Gastrocnemius medialis (tissue), 4 donors: Measurements from ENCODE around the gene SWT1. TPM values are rescaled to one million over a fixed set of nuclear protein-coding genes. Genes with fewer than 3 reads are reported as not detected.
A peak's percentile ranks its signal among the peaks of the same experiment; 100 is the strongest.

ENCODE experiments used
- ATAC-seq, 2 donors: fragments of 150-250 bp; one replicate each; pipeline ENCODE4 v1.9.1; 2016
- DNase-seq, 2 donors: peaks; one replicate each; pipeline ENCODE4 v3.0.0-alpha.2; 2019
- H3K27ac ChIP-seq, 4 donors: fragments of 200-600 bp; sonication (generic); 1 replicate in 1 of 4; 2 replicates in 3 of 4; pipeline ENCODE4 v1.5.1; 2016 to 2018; ENCODE audit warnings: mild to moderate bottlenecking in 2 of 4, moderate library complexity in 1 of 4
- H3K27me3 ChIP-seq, 3 donors: fragments of 200-600 bp; sonication (generic) in 2 of 3; 1 replicate in 1 of 3; 2 replicates in 2 of 3; pipeline versions ENCODE4 v1.5.1 to v1.6.0; 2016 to 2019; ENCODE audit warnings: mild to moderate bottlenecking in 1 of 3, moderate library complexity in 1 of 3
- H3K36me3 ChIP-seq, 2 donors: fragments of 200-600 bp; sonication (generic) in 1 of 2; one replicate each; pipeline ENCODE4 v1.5.1; 2017 to 2018
- H3K4me1 ChIP-seq, 2 donors: fragments of 200-600 bp; sonication (generic) in 1 of 2; one replicate each; pipeline ENCODE4 v1.5.1; 2016 to 2017; ENCODE audit warnings: mild to moderate bottlenecking in 2 of 2
- H3K4me3 ChIP-seq, 4 donors: fragments of 200-600 bp; sonication (generic) in 3 of 4; 1 replicate in 1 of 4; 2 replicates in 3 of 4; pipeline ENCODE4 v1.5.1; 2016 to 2019; ENCODE audit warnings: mild to moderate bottlenecking in 2 of 4
- H3K9me3 ChIP-seq, 3 donors: fragments of 200-600 bp; sonication (generic) in 2 of 3; 1 replicate in 1 of 3; 2 replicates in 2 of 3; pipeline ENCODE4 v1.5.1; 2016 to 2019
- CTCF ChIP-seq, 5 experiments: fragments of 450-650 bp in 3 of 5; fragments of 200-600 bp in 2 of 5; sonication (generic) in 2 of 5; IDR thresholded peaks in 4 of 5; conservative IDR thresholded peaks in 1 of 5; 1 replicate in 4 of 5; 2 replicates in 1 of 5; pipeline ENCODE4 v1.5.1; 2016 to 2019; ENCODE audit warnings: antibody characterized with exemption in 5 of 5, mild to moderate bottlenecking in 3 of 5, moderate library complexity in 3 of 5
- POLR2A ChIP-seq, 2 donors: fragments of 450-650 bp; IDR thresholded peaks; one replicate each; pipeline ENCODE4 v1.6.1; 2017; ENCODE audit warnings: antibody characterized with exemption in 2 of 2, mild to moderate bottlenecking in 2 of 2, moderate library complexity in 2 of 2
- in situ Hi-C, 4 donors: fragments of 200-750 bp; cut with MboI; loops; one replicate each; pipeline versions ENCODE4 v1.15.0 to v1.8.0; 2017; ENCODE audit warnings: low sequenced_read_pairs in 4 of 4
- intact Hi-C: fragments of 100-400 bp; cut with DNase I; formaldehyde crosslinking; loops from one replicate; pipeline ENCODE4 v1.15.1; 2023; ENCODE audit warnings: low total_unique reads
- total RNA-seq, 4 donors: library from RNA; depleted of rRNA; stranded (reverse); fragments of >200 nt; gene quantifications; one replicate each; pipeline versions ENCODE4 v1.1.0 to v1.2.3, GENCODE V29; 2016

SWT1 gene
- total RNA-seq, 4 donors from 2014 or later, result 3.4 to 6.2 (median 4.6) TPM

GRCh38 chr1:185309566-185309965 lies 152.6 kb downstream of the SWT1 start:
- DNase-seq (no peak), ATAC-seq (no peak)
- Histone ChIP-seq H3K27me3 (no peaks in the 10 kb centered on the region), H3K36me3 (peaks cover 0 to 59% of the 10 kb centered on the region in 2 donors), H3K4me1 (peaks cover 22 to 33% of the 10 kb centered on the region in 2 donors), H3K4me3 (no peak overlapping the region), H3K27ac (no peak overlapping the region), H3K9me3 (no peaks in the 10 kb centered on the region)
- TF ChIP-seq POLR2A (IDR thresholded peaks at IDR 0.05), result no peak
- in situ Hi-C loops (loop anchor here in 1 of 4 donors (25.0 kb wide), 1 partner anchor 1053 kb away; no protein-coding TSS in a partner anchor), intact Hi-C loops (no loop called here)

- Histone ChIP-seq H3K27ac (no peak overlapping the region), H3K9me3 (no peaks in the 10 kb centered on the region), H3K36me3 (peaks cover 0 to 39% of the 10 kb centered on the region in 2 donors), H3K27me3 (no peaks in the 10 kb centered on the region), H3K4me1 (peaks cover 36 to 45% of the 10 kb centered on the region in 2 donors), H3K4me3 (no peak overlapping the region)
- intact Hi-C loops, result loop anchor here (10.0 kb wide), 2 partner anchors 363 to 557 kb away; partner anchors contain the start of gene EDEM3
- ATAC-seq, result no peak
- no peak for DNase-seq
- no peak for TF ChIP-seq CTCF (IDR thresholded peaks at IDR 0.05 in 4 of 5, conservative IDR thresholded peaks at IDR 0.05 in 1 of 5)
- no peak for TF ChIP-seq POLR2A (IDR thresholded peaks at IDR 0.05)
- in situ Hi-C loops, result loop anchor here in 2 of 4 donors (10.0 to 25.0 kb wide), 2 partner anchors 157 to 1051 kb away; partner anchors contain the start of genes SWT1 (in 1 of the 2) and TRMT1L (in 1 of the 2)
These were observed 154.7 kb downstream of the SWT1 start for GRCh38 chr1:185311589-185312225.

GRCh38 chr1:185312361-185313138 lies 155.6 kb downstream of the SWT1 start:
- Histone ChIP-seq H3K36me3 (peaks cover 0 to 30% of the 10 kb centered on the region in 2 donors), H3K4me1 (peaks cover 36 to 45% of the 10 kb centered on the region in 2 donors), H3K27me3 (no peaks in the 10 kb centered on the region), H3K4me3 (no peak overlapping the region), H3K9me3 (no peaks in the 10 kb centered on the region), H3K27ac (no peak overlapping the region)
- ATAC-seq, result no peak
- intact Hi-C loops (loop anchor here (10.0 kb wide), 2 partner anchors 362 to 558 kb away; partner anchors contain the start of gene EDEM3), in situ Hi-C loops (loop anchor here in 2 of 4 donors (10.0 to 25.0 kb wide), 2 partner anchors 158 to 1050 kb away; partner anchors contain the start of genes SWT1 (in 1 of the 2) and TRMT1L (in 1 of the 2))
- TF ChIP-seq CTCF (IDR thresholded peaks at IDR 0.05 in 4 of 5, conservative IDR thresholded peaks at IDR 0.05 in 1 of 5), result no peak
- TF ChIP-seq POLR2A (IDR thresholded peaks at IDR 0.05), result no peak
- DNase-seq, result no peak

GRCh38 chr1:185314411-185314810 lies 157.4 kb downstream of the SWT1 start:
- in situ Hi-C loops, result loop anchor here in 2 of 4 donors (10.0 to 25.0 kb wide), 2 partner anchors 160 to 1048 kb away; partner anchors contain the start of genes SWT1 (in 1 of the 2) and TRMT1L (in 1 of the 2)
- Histone ChIP-seq H3K36me3 (peaks cover 0 to 12% of the 10 kb centered on the region in 2 donors), H3K27ac (peak overlapping the region in 1 of 4 donors; percentile 3), H3K4me1 (peaks cover 36 to 56% of the 10 kb centered on the region in 2 donors), H3K9me3 (no peaks in the 10 kb centered on the region), H3K27me3 (no peaks in the 10 kb centered on the region), H3K4me3 (peak overlapping the region; percentile 9 to 95 (median 47))
- ATAC-seq (no peak), DNase-seq (no peak)
- intact Hi-C loops, result loop anchor here (10.0 kb wide), 2 partner anchors 360 to 560 kb away; partner anchors contain the start of gene EDEM3
- TF ChIP-seq POLR2A (IDR thresholded peaks at IDR 0.05) (no peak), CTCF (IDR thresholded peaks at IDR 0.05 in 4 of 5, conservative IDR thresholded peaks at IDR 0.05 in 1 of 5) (no peak)
